Testis (tissue), 2 donors: ENCODE data around the gene LRRK1.

Experiments
- CTCF ChIP-seq, 3 experiments: fragments of 450-650 bp in 2 of 3; fragments of 200-600 bp in 1 of 3; sonication (generic) in 1 of 3; IDR thresholded peaks; one replicate each; pipeline ENCODE4 v1.5.1; 2016 to 2019; ENCODE audit warnings: antibody characterized with exemption in 3 of 3, mild to moderate bottlenecking in 2 of 3, moderate library complexity in 1 of 3
- POLR2A ChIP-seq: fragments of 450-650 bp; IDR thresholded peaks from one replicate; pipeline ENCODE4 v1.6.1; 2017; ENCODE audit warnings: antibody characterized with exemption, mild to moderate bottlenecking, moderate library complexity

- TF ChIP-seq CTCF (IDR thresholded peaks at IDR 0.05) (no peak), POLR2A (no peak)
These were observed 194.2 kb downstream of the LRRK1 start for GRCh38 chr15:101113114-101114005.
